ENCODE data around the gene FTSJ3. TPM values are rescaled to one million over a fixed set of nuclear protein-coding genes. Genes with fewer than 3 reads are reported as not detected.

The FTSJ3 gene
- total and polyA plus RNA-seq, 2 of the 13 experiments (the other 11 are each of a cell fraction or from before 2014, with no cell fraction given) = 26.0 to 64.2 TPM

DNA sequence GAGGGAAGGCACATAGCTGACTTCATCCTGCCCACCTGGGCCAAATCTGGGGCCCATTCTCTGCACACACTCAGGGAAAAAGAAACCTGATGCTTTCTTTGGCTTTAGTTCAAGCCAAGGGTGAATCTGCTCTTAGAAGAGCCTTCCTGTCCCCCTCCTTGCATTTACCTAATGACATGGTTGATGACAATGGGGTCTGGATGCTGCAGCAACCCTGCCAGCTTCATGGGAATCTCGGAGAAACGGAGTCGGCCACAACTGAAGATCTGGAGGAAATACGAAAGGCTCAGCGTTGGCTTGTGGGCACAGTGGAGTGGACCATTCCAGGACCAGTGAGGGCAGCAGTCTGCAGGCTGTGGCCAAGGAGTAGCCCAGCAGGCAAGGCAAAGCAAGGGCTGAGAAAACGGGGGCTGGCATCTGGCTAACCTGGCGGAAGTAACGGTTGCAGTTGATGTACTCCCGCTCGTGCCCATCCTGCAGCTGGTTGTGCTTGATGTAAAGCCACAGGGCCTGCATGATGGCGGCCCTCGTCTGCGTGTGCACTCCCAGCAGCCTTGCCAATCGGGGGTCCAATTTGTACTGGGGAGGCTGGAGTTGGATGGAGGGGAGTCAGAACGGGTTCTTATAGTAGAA, 6.4 kb upstream of the FTSJ3 start:
- ATAC-seq = no peak
- 96% methylated on average over 14 of the region's 15 CpGs for WGBS (ENCODE audit: low lambda C conversion rate)
- BruUV-seq (replicated peaks) = no TSS peak
- Histone ChIP-seq H3K4me1 (ENCODE audit: insufficient read depth, low read length) (peaks cover 15% of the 10 kb centered on the region), H2AFZ (ENCODE audit: low read length) (no peak overlapping the region), H3K27me3 (ENCODE audit: control insufficient read depth in 1 of 2, insufficient read depth in 2 of 2, low read length in 2 of 2) (no peaks in the 10 kb centered on the region), H3K4me2 (ENCODE audit: low read depth, low read length) (no peak overlapping the region), H3K27ac (ENCODE audit: extremely low read length, insufficient read depth, low read length) (no peak overlapping the region), H3K36me3 (replicated peaks in 1 of 2; ENCODE audit: control insufficient read depth in 1 of 2, insufficient read depth in 2 of 2, low read length in 2 of 2) (peaks cover 62 to 88% of the 10 kb centered on the region in 2 experiments), H3K79me2 (ENCODE audit: insufficient read depth, low read length) (peaks cover 26% of the 10 kb centered on the region), H3K4me3 (replicated peaks in 1 of 3; ENCODE audit: insufficient read depth in 1 of 3, low read depth in 2 of 3, low read length in 3 of 3) (no peak overlapping the region), H4K20me1 (ENCODE audit: insufficient read depth, low read length) (0 out of 2 replicates have a peak, but pooled peaks cover 2% of the 10 kb centered on the region), H3K9ac (ENCODE audit: insufficient read depth, low read depth, low read length) (no peak overlapping the region), H3K9me3 (ENCODE audit: low read length) (no peaks in the 10 kb centered on the region)
- FAIRE-seq = no peak
- ChIA-PET POLR2A (interaction anchor here (0.9 to 5.2 kb wide), 3 partner anchors 7 to 60 kb away, joined by 3 to 30 read pairs (median 5); partner anchors contain the start of genes CCDC47, DDX42 and SMARCD2), CTCF (ENCODE audit: low intra/inter-chr PET ratio, low total read pairs) (no interaction called here)
- intact Hi-C loops (cut with micrococcal nuclease; ENCODE audit: unreplicated experiment) = no loop called here
- DNase-seq (ENCODE audit: low spot score) = no peak
- TF ChIP-seq ZNF605 (CRISPR knock-in tag; IDR thresholded peaks at IDR 0.05) (0 out of 2 replicates have a peak, but pooled peaks have one; percentile 33), KDM2A (CRISPR knock-in tag; IDR thresholded peaks at IDR 0.05; ENCODE audit: borderline replicate concordance, low read depth) (0 out of 2 replicates have a peak, but pooled peaks have one; percentile 18), TBX3 (IDR thresholded peaks at IDR 0.05; ENCODE audit: borderline replicate concordance) (no peak), ELF4 (CRISPR knock-in tag; IDR thresholded peaks at IDR 0.05; ENCODE audit: borderline replicate concordance) (no peak), POLR2G (IDR thresholded peaks at IDR 0.05; ENCODE audit: low read depth, low read length) (0 out of 2 replicates have a peak, but pooled peaks have one; percentile 1), AGO2 (optimal IDR thresholded peaks at IDR 0.05; ENCODE audit: low read depth, low read length) (peak; percentile 75), ZNF768 (CRISPR knock-in tag; IDR thresholded peaks at IDR 0.05) (no peak), HNRNPL (IDR thresholded peaks at IDR 0.05; ENCODE audit: low read depth, low read length) (no peak), ESRRA (CRISPR knock-in tag; IDR thresholded peaks at IDR 0.05; ENCODE audit: low read depth) (no peak), NCOA5 (CRISPR knock-in tag; IDR thresholded peaks at IDR 0.05) (0 out of 2 replicates have a peak, but pooled peaks have one; percentile 37), ZFY (CRISPR knock-in tag; IDR thresholded peaks at IDR 0.05) (peak; percentile 28; the same call in 1 of the 2 replicates), ZSCAN31 (CRISPR knock-in tag; IDR thresholded peaks at IDR 0.05; ENCODE audit: low read depth) (no peak), PAF1 (CRISPR knock-in tag; IDR thresholded peaks at IDR 0.05) (peak; percentile 56; the same call in 1 of the 2 replicates)
- TF ChIP-seq, protein P1, sequence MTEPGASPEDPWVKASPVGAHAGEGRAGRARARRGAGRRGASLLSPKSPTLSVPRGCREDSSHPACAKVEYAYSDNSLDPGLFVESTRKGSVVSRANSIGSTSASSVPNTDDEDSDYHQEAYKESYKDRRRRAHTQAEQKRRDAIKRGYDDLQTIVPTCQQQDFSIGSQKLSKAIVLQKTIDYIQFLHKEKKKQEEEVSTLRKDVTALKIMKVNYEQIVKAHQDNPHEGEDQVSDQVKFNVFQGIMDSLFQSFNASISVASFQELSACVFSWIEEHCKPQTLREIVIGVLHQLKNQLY (CRISPR knock-in tag; IDR thresholded peaks at IDR 0.05) = no peak
- TF ChIP-seq, protein P2, sequence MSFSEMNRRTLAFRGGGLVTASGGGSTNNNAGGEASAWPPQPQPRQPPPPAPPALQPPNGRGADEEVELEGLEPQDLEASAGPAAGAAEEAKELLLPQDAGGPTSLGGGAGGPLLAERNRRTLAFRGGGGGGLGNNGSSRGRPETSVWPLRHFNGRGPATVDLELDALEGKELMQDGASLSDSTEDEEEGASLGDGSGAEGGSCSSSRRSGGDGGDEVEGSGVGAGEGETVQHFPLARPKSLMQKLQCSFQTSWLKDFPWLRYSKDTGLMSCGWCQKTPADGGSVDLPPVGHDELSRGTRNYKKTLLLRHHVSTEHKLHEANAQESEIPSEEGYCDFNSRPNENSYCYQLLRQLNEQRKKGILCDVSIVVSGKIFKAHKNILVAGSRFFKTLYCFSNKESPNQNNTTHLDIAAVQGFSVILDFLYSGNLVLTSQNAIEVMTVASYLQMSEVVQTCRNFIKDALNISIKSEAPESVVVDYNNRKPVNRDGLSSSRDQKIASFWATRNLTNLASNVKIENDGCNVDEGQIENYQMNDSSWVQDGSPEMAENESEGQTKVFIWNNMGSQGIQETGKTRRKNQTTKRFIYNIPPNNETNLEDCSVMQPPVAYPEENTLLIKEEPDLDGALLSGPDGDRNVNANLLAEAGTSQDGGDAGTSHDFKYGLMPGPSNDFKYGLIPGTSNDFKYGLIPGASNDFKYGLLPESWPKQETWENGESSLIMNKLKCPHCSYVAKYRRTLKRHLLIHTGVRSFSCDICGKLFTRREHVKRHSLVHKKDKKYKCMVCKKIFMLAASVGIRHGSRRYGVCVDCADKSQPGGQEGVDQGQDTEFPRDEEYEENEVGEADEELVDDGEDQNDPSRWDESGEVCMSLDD (CRISPR knock-in tag; IDR thresholded peaks at IDR 0.05; ENCODE audit: borderline replicate concordance) = no peak
- TF ChIP-seq, protein P3, sequence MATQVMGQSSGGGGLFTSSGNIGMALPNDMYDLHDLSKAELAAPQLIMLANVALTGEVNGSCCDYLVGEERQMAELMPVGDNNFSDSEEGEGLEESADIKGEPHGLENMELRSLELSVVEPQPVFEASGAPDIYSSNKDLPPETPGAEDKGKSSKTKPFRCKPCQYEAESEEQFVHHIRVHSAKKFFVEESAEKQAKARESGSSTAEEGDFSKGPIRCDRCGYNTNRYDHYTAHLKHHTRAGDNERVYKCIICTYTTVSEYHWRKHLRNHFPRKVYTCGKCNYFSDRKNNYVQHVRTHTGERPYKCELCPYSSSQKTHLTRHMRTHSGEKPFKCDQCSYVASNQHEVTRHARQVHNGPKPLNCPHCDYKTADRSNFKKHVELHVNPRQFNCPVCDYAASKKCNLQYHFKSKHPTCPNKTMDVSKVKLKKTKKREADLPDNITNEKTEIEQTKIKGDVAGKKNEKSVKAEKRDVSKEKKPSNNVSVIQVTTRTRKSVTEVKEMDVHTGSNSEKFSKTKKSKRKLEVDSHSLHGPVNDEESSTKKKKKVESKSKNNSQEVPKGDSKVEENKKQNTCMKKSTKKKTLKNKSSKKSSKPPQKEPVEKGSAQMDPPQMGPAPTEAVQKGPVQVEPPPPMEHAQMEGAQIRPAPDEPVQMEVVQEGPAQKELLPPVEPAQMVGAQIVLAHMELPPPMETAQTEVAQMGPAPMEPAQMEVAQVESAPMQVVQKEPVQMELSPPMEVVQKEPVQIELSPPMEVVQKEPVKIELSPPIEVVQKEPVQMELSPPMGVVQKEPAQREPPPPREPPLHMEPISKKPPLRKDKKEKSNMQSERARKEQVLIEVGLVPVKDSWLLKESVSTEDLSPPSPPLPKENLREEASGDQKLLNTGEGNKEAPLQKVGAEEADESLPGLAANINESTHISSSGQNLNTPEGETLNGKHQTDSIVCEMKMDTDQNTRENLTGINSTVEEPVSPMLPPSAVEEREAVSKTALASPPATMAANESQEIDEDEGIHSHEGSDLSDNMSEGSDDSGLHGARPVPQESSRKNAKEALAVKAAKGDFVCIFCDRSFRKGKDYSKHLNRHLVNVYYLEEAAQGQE (IDR thresholded peaks at IDR 0.05; ENCODE audit: borderline replicate concordance in 1 of 2, low read depth in 1 of 2, low read length in 2 of 2) = no peak
- TF ChIP-seq, protein P4, sequence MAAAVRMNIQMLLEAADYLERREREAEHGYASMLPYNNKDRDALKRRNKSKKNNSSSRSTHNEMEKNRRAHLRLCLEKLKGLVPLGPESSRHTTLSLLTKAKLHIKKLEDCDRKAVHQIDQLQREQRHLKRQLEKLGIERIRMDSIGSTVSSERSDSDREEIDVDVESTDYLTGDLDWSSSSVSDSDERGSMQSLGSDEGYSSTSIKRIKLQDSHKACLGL (CRISPR knock-in tag; IDR thresholded peaks at IDR 0.05) = peak; percentile 5; the same call in 1 of the 2 replicates
- in situ Hi-C loops (cut with HindIII; ENCODE audit: extremely low pct_ligation_motif_present, low pct_unique_long_range_greater_than_20kb) = no loop called here

Measured in HepG2 (cell line).